Stomach (tissue), 9 donors: ENCODE data around the gene CTIF. TPM values are rescaled to one million over a fixed set of nuclear protein-coding genes. Genes with fewer than 3 reads are reported as not detected.

Experiments used
- DNase-seq, 2 donors: peaks; one replicate each; pipeline versions ENCODE4 v3.0.0 to v3.0.0-alpha.2; 2013 to 2019
- H3K27ac ChIP-seq, 5 donors: fragments of 200-600 bp in 4 of 5; sonication (generic) in 4 of 5; one replicate each; pipeline ENCODE4 v1.5.1; 2013 to 2019; ENCODE audit warnings: mild to moderate bottlenecking in 1 of 5, moderate library complexity in 1 of 5
- H3K27me3 ChIP-seq, 3 donors: fragments of 200-600 bp; sonication (generic); one replicate each; pipeline ENCODE4 v1.5.1; 2017 to 2019; ENCODE audit warnings: mixed run types in 1 of 3
- H3K36me3 ChIP-seq, 4 donors: fragments of 200-600 bp; sonication (generic); 1 replicate in 3 of 4; 2 replicates in 1 of 4; pipeline ENCODE4 v1.5.1; 2016 to 2019
- H3K4me1 ChIP-seq, 4 donors: fragments of 200-600 bp; sonication (generic); one replicate each; pipeline ENCODE4 v1.5.1; 2016 to 2019
- H3K4me3 ChIP-seq, 4 donors: fragments of 200-600 bp; sonication (generic) in 3 of 4; one replicate each; pipeline ENCODE4 v1.5.1; 2016 to 2019; ENCODE audit warnings: mild to moderate bottlenecking in 1 of 4
- H3K9me3 ChIP-seq, 4 donors: fragments of 200-600 bp; sonication (generic); one replicate each; pipeline ENCODE4 v1.5.1; 2016 to 2019
- EP300 ChIP-seq: sonication (generic); formaldehyde crosslinking; IDR thresholded peaks from one replicate; pipeline ENCODE4 v1.6.1; 2017; ENCODE audit warnings: antibody characterized with exemption
- POLR2A ChIP-seq, 4 donors: fragments of 450-650 bp; IDR thresholded peaks; one replicate each; pipeline ENCODE4 v1.6.1; 2016; ENCODE audit warnings: antibody characterized with exemption in 4 of 4, control low read depth in 2 of 4, mild to moderate bottlenecking in 1 of 4, moderate library complexity in 1 of 4
- POLR2AphosphoS5 ChIP-seq, 3 donors: sonication (generic); formaldehyde crosslinking; IDR thresholded peaks; one replicate each; pipeline ENCODE4 v1.6.1; 2016; ENCODE audit warnings: antibody characterized with exemption in 3 of 3
- whole genome bisulfite sequencing, 5 donors: extraction: QIAGEN DNeasy Blood & Tissue Kit in 3 of 5; methylation state at CpG; one replicate each; pipeline versions ENCODE4 v1.1.5 to v1.1.7; 2013 to 2018; 5-methylcytosine and 5-hydroxymethylcytosine counted together
- intact Hi-C: fragments of 100-400 bp; cut with DNase I; formaldehyde crosslinking; loops from one replicate; pipeline ENCODE4 v1.15.1; 2023; ENCODE audit warnings: low total_unique reads
- polyA plus RNA-seq, 3 donors: library from polyadenylated mRNA; stranded (reverse); fragments of 200-250 nt; gene quantifications; one replicate each; pipeline ENCODE4 v1.2.3, GENCODE V29; 2013
- total RNA-seq, 5 donors: library from RNA; depleted of rRNA; stranded (reverse); fragments of >200 nt; gene quantifications; one replicate each; pipeline versions ENCODE4 v1.1.0 to v1.2.3, GENCODE V29; 2014 to 2016
- TF ChIP-seq, protein P1 (sequence below), 7 experiments: fragments of 450-650 bp in 4 of 7; fragments of 200-600 bp in 3 of 7; sonication (generic) in 3 of 7; IDR thresholded peaks; one replicate each; pipeline ENCODE4 v1.5.1; 2016 to 2019; ENCODE audit warnings: antibody characterized with exemption in 7 of 7, control low read depth in 2 of 7, mild to moderate bottlenecking in 1 of 7
- donor health status: healthy with polysubstance abuse.
- donor health status: Bipolar disorder and iron deficiency.
- donor health status: healthy.

The CTIF gene
- total and polyA plus RNA-seq, 8 donors: 16.3 to 105 (median 30.3) TPM

DNA sequence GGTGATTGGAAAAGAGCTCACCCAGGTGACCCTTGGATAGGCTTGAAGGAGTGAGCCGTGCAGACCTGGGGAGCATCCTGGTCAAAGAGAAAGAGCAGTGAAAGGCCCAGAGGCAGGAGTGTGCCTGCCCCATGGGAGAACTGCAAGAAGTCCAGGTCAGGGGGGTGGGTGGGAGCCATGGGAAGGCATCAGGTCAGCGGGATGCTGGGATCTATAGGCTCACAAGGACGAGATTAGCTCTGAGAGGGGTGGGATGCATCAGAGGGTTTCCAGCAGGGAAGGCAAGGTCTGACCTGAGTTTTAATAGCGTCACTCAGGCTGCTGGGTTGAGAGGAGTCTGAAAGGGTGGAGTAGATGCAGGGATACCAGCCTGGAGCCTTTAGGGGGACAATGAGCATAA, 253.3 kb downstream of the CTIF start:
- Histone ChIP-seq H3K9me3 (no peaks in the 10 kb centered on the region), H3K4me1 (peaks cover 0 to 8% (median 0%) of the 10 kb centered on the region in 4 donors), H3K27ac (no peak overlapping the region), H3K4me3 (no peak overlapping the region), H3K36me3 (peaks cover 0 to 42% (median 6%) of the 10 kb centered on the region in 4 donors), H3K27me3 (no peaks in the 10 kb centered on the region)
- intact Hi-C loops: no loop called here
- DNase-seq: no peak
- 94 to 100% (median 95%) methylated on average over 4 of the region's 4 CpGs for WGBS, 5 donors
- TF ChIP-seq EP300 (no peak), POLR2A (IDR thresholded peaks at IDR 0.05) (no peak), POLR2AphosphoS5 (IDR thresholded peaks at IDR 0.05) (no peak)
- TF ChIP-seq, protein P1, sequence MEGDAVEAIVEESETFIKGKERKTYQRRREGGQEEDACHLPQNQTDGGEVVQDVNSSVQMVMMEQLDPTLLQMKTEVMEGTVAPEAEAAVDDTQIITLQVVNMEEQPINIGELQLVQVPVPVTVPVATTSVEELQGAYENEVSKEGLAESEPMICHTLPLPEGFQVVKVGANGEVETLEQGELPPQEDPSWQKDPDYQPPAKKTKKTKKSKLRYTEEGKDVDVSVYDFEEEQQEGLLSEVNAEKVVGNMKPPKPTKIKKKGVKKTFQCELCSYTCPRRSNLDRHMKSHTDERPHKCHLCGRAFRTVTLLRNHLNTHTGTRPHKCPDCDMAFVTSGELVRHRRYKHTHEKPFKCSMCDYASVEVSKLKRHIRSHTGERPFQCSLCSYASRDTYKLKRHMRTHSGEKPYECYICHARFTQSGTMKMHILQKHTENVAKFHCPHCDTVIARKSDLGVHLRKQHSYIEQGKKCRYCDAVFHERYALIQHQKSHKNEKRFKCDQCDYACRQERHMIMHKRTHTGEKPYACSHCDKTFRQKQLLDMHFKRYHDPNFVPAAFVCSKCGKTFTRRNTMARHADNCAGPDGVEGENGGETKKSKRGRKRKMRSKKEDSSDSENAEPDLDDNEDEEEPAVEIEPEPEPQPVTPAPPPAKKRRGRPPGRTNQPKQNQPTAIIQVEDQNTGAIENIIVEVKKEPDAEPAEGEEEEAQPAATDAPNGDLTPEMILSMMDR (IDR thresholded peaks at IDR 0.05): no peak

DNA sequence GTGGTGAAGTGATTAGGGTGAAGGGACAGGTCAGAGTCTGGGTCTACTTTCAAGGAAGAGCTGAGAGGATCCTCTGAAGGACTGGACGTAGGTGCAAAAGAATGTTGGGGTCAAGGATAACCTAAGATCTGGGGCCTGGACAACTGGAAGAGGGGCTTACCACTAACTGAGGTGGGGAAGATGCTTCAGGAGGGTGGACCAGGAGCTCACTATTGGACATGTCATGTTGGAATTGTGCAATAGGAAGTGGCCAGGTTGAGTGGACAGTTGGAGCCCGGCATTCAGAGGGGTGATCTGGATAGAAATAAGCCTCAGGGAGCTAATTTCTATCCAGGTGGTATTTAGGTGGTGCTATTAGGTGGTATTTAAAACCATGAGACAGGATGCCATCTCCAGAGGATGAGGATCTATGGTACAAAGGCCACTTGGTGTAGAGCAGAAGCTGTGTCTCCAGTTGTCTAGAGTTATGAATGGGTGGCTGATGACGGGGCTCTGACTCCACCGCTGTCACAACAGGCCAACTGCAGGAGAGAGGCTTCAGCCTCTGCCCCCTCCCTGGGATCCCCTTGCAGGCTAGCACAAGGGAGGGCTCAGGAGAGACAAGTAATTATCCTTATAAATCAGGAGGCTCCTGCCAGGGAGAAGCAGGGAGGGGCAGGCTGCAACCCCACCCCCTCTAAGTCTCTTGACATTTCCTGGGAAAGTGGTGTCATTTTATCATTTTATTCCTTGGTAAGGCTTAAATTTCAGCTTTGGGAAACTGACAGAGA, 254.0 kb downstream of the CTIF start:
- H3K4me1 ChIP-seq: peaks cover 0 to 13% (median 3%) of the 10 kb centered on the region in 4 donors
- H3K36me3 ChIP-seq: peaks cover 0 to 42% (median 6%) of the 10 kb centered on the region in 4 donors
- no peak overlapping the region for H3K4me3 ChIP-seq
- H3K27ac ChIP-seq: no peak overlapping the region
- H3K27me3 ChIP-seq: no peaks in the 10 kb centered on the region
- H3K9me3 ChIP-seq: no peaks in the 10 kb centered on the region
- TF ChIP-seq EP300 (no peak), POLR2AphosphoS5 (IDR thresholded peaks at IDR 0.05) (no peak), POLR2A (IDR thresholded peaks at IDR 0.05) (no peak)
- TF ChIP-seq, protein P1 (IDR thresholded peaks at IDR 0.05): no peak
- intact Hi-C loops: no loop called here
- 93 to 99% (median 96%) methylated on average over 4 of the region's 4 CpGs for WGBS, 5 donors
- DNase-seq: no peak

DNA sequence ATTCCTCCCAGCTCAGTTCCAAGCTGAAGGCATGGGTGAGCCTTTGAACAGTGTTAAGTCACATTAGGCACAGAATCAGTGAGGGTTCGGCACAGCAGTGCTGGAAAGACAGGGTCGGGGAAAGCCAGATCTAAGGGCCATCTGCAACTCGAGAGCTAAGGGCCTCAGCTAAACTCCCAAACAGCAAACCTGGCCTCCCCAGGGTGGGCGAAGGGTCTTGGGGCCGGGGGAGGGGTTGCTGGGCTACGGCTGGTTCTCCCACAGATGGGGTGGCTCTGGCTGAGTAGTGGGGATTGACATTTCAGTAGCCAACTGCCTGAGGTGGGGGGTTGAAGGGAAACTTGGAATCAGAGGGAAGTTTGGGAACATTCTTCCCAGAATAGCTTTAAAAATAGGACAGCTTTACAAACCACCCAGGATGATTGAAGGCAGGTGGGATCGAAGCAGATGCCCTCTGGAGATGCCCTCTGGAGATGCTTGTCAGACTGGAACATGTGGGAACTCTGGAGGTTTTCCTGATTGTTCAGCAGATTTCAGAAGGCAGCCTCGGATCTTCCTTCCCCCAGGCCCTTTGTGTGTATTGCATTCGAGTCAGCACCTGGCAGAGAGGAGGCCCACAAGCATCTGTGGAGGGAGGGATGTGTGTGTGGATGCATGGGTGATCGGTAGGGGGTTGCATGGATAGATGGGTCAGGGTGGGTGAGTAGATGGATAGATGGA, 255.6 kb downstream of the CTIF start:
- Histone ChIP-seq H3K9me3 (no peaks in the 10 kb centered on the region), H3K36me3 (peaks cover 0 to 30% (median 7%) of the 10 kb centered on the region in 4 donors), H3K27ac (no peak overlapping the region), H3K4me3 (no peak overlapping the region), H3K27me3 (no peaks in the 10 kb centered on the region), H3K4me1 (peaks cover 0 to 17% (median 4%) of the 10 kb centered on the region in 4 donors)
- 89 to 96% (median 93%) methylated on average over 10 of the region's 10 CpGs for WGBS, 5 donors
- TF ChIP-seq EP300 (no peak), POLR2AphosphoS5 (IDR thresholded peaks at IDR 0.05) (no peak), POLR2A (IDR thresholded peaks at IDR 0.05) (no peak)
- TF ChIP-seq, protein P1 (IDR thresholded peaks at IDR 0.05): no peak
- DNase-seq: no peak
- intact Hi-C loops: no loop called here

DNA sequence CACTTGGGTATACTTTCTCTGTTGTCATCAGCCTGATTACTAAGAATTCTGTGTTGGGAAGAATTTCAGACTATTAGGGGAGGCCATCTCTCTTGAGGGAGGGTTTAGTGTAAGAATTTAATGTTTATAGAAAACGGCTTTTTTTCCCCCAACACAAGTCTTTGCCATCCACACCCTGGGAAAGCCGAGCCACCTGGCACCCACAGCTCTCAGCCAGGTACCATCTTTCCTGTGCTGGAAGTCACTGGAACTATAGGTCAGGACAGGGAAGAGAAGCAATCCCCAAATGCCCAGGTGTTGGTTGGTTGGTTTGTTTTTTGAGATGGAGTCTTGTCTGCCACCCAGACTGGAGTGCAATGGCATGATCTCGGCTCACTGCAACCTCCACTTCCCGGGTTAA, 256.9 kb downstream of the CTIF start:
- intact Hi-C loops: no loop called here
- H3K36me3 ChIP-seq: peaks cover 0 to 31% (median 7%) of the 10 kb centered on the region in 4 donors
- H3K4me3 ChIP-seq: no peak overlapping the region
- TF ChIP-seq, protein P1 (IDR thresholded peaks at IDR 0.05): no peak
- no peak for TF ChIP-seq POLR2AphosphoS5 (IDR thresholded peaks at IDR 0.05)
- TF ChIP-seq EP300: no peak
- no peak for TF ChIP-seq POLR2A (IDR thresholded peaks at IDR 0.05)
- H3K27me3 ChIP-seq: no peaks in the 10 kb centered on the region
- H3K27ac ChIP-seq: no peak overlapping the region
- DNase-seq: no peak
- WGBS, 5 donors: 92 to 99% (median 97%) methylated on average over 3 to 4 of the region's 4 CpGs
- H3K4me1 ChIP-seq: peaks cover 0 to 8% (median 4%) of the 10 kb centered on the region in 4 donors
- H3K9me3 ChIP-seq: no peaks in the 10 kb centered on the region
